ENCODE results near the gene GNA15.

DNA sequence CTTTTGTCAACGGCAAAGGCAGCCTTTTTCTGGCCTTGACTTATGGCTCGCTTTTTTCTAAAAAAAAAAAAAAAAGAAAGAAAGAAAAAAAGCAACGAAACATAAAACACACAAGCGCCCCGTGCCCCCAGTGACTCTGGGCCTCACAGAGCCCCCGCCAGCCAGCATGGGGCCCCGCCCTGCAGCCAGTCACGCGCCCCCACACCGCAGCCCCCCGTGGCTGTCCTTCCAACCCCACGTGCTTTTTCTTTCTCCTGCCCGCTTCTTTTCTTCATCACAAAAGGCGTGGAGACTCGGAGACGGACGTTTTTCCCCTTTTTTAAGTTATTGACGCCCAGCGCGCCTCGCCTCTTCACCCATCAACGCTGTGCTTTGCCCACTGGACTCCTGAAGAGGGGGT lies 14.4 kb upstream of the GNA15 start:
- TF ChIP-seq, protein P1, sequence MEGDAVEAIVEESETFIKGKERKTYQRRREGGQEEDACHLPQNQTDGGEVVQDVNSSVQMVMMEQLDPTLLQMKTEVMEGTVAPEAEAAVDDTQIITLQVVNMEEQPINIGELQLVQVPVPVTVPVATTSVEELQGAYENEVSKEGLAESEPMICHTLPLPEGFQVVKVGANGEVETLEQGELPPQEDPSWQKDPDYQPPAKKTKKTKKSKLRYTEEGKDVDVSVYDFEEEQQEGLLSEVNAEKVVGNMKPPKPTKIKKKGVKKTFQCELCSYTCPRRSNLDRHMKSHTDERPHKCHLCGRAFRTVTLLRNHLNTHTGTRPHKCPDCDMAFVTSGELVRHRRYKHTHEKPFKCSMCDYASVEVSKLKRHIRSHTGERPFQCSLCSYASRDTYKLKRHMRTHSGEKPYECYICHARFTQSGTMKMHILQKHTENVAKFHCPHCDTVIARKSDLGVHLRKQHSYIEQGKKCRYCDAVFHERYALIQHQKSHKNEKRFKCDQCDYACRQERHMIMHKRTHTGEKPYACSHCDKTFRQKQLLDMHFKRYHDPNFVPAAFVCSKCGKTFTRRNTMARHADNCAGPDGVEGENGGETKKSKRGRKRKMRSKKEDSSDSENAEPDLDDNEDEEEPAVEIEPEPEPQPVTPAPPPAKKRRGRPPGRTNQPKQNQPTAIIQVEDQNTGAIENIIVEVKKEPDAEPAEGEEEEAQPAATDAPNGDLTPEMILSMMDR (IDR thresholded peaks at IDR 0.05; ENCODE audit: low read length): no peak
- no peak for TF ChIP-seq EZH2 (IDR thresholded peaks at IDR 0.05; ENCODE audit: borderline replicate concordance, low read length)
